Gastroesophageal sphincter (tissue), 3 donors: ENCODE results near the gene CHST11.

ENCODE experiments used
- CTCF ChIP-seq, 4 experiments: fragments of 200-600 bp in 2 of 4; fragments of 450-650 bp in 2 of 4; sonication (generic) in 1 of 4; IDR thresholded peaks; one replicate each; pipeline ENCODE4 v1.5.1; 2017 to 2019; ENCODE audit warnings: antibody characterized with exemption in 4 of 4, mild to moderate bottlenecking in 2 of 4, moderate library complexity in 2 of 4
- POLR2AphosphoS5 ChIP-seq: sonication (generic); formaldehyde crosslinking; IDR thresholded peaks from one replicate; pipeline ENCODE4 v1.6.1; 2017; ENCODE audit warnings: antibody characterized with exemption

- TF ChIP-seq POLR2AphosphoS5 (no peak), CTCF (IDR thresholded peaks at IDR 0.05) (no peak)
Observed at GRCh38 chr12:104470521-104470920, 13.8 kb downstream of the CHST11 start.
